Cerebellar nuclear complex (tissue), 1 donor: Measurements from ENCODE around the gene SLC12A3.

ENCODE experiments used
- DNase-seq, 2 experiments: peaks; one replicate each; lab custom pipeline; 2025; lab: John Stamatoyannopoulos, UW

The SLC12A3 gene, protein sequence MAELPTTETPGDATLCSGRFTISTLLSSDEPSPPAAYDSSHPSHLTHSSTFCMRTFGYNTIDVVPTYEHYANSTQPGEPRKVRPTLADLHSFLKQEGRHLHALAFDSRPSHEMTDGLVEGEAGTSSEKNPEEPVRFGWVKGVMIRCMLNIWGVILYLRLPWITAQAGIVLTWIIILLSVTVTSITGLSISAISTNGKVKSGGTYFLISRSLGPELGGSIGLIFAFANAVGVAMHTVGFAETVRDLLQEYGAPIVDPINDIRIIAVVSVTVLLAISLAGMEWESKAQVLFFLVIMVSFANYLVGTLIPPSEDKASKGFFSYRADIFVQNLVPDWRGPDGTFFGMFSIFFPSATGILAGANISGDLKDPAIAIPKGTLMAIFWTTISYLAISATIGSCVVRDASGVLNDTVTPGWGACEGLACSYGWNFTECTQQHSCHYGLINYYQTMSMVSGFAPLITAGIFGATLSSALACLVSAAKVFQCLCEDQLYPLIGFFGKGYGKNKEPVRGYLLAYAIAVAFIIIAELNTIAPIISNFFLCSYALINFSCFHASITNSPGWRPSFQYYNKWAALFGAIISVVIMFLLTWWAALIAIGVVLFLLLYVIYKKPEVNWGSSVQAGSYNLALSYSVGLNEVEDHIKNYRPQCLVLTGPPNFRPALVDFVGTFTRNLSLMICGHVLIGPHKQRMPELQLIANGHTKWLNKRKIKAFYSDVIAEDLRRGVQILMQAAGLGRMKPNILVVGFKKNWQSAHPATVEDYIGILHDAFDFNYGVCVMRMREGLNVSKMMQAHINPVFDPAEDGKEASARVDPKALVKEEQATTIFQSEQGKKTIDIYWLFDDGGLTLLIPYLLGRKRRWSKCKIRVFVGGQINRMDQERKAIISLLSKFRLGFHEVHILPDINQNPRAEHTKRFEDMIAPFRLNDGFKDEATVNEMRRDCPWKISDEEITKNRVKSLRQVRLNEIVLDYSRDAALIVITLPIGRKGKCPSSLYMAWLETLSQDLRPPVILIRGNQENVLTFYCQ

DNA sequence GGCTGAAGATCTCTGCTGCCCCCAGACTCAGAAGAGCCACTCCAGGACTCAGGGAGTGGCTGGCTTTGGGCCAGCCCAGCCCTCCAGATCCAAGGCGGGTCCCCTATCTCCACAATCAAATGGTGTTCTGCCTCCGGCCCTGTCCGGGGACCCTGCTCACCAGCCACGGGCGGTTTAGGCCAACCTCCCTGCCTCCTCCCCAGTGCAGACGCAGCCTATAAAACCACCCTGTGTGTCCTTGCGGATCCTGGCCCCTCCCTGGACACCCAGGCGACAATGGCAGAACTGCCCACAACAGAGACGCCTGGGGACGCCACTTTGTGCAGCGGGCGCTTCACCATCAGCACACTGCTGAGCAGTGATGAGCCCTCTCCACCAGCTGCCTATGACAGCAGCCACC, at the start of gene SLC12A3:
Gene SLC12A3 (plus strand): TSS at position 248 of the 400 bp plus-strand sequence. CDS start 29 bp downstream, at position 277.
- no peak for DNase-seq

DNA sequence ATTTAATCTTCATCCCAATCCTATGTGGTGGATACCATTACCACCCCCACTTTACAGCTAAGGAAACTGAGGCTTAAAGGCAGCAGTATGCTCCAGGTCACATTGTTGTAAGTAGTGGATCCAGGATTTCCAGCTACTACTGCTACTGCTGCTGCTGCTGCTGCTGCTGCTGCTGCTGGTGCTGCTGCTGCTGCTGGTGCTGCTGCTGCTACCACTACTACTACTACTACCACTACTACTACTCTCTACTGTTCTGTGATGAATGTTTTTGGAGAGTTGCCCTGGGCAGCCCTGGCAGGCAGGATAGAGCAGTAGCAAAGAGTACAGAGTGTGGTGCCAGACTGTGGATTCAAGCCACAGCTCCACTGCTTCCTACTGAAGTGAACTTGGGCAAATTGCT, 49.3 kb upstream of the SLC12A3 start:
- DNase-seq = no peak

DNA sequence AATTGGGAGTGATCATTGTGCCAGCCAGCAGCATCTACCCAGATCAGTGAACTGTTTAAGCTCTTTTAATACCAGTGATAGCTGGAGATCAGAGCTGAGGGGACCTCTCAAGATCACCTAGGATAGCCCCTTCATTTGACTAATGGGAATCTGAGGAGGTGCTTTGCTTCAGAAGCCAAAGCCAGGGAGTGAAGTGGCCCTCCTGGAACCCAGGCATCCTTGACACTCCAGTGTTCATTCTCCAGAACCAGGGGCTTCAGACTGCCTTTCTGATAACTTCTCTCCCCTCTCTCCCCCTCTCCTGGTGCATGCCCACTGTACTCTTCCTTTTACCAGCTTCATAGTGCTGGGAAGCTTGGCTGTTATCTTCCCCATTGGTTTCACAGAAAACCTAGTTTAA, 48.0 kb upstream of the SLC12A3 start:
- DNase-seq = no peak

DNA sequence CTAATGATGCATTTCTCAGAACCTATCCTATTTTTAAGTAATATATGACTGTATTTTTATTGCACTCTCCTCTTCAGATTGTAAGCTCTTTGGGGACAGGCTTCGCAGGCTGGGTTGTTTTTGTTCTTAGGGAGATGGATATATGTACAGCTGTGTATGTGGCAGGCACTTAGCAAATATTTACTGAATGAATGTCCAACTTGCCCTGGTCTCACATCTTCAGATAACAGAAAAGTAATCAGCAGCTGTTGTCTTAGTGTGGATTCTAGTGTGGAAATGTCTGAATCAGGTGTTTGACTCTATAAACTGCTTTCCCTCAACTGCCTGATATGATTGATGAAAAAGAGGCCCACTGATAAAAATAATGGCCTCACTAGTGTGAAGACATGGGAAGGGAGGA, 47.1 kb upstream of the SLC12A3 start:
- DNase-seq = no peak

DNA sequence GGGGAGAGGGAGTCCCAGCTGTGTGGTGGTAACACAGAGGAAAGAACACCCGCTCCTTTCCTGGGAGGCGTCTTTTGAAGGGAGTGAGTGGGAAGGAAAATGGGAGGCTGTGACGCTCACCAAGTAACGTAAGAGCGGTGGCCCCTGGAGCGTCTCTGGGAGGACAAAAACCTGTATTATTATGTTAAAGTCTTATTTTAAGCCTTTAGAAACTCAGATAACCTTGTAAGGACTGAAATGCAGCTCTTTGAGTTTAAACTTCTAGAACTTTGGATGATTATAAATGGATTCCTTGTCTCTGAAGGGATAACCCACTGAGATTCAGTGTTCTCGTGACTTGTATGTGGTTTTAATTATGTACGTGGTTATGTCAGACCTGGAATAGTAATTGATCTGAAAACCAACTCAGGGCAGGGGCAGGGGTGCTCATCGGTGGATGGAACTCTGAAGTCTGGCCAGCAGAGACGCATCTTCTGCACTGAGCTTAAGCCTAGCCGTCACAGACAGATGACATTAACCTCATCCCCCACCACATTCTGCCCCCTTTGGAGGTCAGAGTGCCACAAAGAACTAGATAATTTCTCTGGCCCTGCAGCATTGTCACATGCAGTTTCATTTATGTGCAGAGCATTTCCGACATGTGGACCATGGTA, 41.8 kb upstream of the SLC12A3 start:
- DNase-seq = no peak

DNA sequence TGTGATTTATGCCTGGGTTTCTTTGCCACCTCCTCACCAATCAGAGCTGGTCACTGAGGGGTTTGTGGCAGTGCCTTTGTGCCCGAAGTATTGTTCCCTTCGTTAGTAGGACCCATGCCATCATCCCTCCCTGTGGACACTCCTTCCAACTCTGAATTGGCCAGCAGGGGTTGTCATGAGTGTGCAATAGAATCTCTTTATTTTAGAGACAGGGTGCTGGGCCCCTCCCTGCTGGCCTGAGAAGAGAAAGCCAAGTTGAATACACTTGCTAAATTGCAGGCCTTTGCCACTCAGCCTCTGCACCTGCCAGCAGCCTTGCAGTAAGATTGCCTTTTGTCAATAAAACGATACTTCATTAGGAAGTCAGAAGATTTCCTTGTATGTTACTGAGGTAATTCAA, 40.7 kb upstream of the SLC12A3 start:
- DNase-seq = no peak

DNA sequence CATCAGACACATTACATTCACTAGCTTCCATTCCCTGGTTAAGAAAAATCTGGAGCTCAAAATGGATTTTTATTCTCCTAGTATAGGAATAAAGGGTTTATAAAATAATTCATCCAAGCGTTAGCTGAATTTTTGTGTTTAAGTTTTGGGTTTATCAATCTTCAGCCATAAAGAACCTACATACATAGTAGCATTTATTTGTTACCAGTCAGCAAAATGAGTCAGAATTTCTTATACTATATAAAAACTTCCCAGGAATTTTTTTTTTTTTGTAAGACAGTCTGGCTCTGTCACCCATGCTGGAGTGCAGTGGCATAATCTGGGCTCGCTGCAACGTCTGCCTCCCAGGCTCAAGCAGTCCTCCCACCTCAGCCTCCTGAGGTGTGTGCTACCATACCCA, 40.2 kb upstream of the SLC12A3 start:
- DNase-seq = no peak

DNA sequence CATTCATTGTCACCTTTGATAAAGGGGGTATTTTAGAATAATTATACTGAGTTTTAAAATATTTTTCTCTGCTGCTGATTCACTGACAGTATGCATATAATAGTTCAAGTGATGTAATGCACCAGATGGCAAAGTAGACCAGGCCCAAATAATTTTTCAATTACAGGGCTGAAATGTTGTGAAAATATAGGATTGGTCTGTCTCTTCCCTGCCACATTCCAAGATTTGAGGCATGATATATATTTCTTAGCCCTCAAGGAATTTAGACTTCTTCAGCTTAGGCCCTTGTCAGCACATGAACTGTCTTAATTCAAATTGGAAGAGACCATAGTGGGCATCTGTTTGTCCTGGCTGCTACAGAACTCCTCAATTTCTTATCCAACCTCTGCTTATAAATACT, 39.2 kb upstream of the SLC12A3 start:
- DNase-seq = no peak

DNA sequence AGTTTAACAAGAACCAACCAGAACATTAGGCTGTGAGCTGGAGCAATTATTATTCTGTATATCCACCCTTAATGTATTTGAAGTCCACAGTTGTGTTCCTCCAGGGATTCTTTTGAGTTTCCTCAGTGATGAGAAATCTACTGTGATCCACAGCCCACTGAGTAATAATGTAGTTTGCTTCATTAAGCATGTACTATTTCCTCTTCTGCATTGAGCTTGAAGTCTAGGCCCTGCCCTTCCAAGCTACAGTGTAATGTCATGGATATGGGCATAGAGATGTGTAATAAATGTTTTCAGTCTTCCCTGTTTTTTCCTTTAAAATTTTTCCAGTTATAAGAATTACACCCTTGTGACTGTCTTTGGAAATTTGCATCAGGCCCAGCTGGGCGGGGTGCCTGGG, 36.4 kb upstream of the SLC12A3 start:
- DNase-seq = no peak

DNA sequence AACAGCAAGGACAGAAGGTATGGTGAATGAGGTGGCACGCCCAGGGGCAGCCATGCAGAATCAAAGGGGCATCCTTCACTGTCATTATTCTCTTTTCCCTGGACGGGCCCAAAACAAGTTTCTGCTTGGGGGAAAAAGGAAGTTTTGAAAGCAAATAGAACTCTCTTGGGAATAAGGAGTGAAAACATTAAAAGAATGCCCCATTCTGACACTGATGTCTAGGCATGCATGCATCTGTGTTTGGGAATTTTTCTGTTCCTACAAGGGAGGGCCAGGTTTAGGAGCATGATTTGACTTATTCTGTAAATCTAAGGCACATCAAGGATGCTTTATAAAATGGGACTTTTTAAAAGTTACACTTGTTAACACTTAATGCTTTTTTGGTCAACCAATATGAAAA, 34.3 kb upstream of the SLC12A3 start:
- no peak for DNase-seq

DNA sequence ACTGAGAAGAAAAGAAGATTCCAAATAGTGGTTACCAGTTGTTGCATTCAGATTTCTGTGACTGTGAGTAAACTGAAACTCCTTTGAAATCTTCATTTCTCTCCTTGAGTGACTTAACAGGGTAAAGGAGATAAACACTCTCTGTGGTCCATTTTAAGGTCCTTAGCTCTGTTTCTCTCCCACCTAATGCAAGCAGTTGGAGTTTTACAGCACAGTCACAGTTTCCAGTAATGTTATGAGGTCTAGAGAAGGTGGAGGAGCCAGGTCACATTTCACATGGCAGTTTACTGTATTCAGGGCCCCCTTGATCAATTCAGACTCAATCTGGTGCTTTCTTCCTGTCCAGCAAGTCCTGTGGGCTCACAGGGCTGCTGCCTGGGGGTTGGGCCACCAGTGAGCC, 32.2 kb upstream of the SLC12A3 start:
- DNase-seq = no peak

DNA sequence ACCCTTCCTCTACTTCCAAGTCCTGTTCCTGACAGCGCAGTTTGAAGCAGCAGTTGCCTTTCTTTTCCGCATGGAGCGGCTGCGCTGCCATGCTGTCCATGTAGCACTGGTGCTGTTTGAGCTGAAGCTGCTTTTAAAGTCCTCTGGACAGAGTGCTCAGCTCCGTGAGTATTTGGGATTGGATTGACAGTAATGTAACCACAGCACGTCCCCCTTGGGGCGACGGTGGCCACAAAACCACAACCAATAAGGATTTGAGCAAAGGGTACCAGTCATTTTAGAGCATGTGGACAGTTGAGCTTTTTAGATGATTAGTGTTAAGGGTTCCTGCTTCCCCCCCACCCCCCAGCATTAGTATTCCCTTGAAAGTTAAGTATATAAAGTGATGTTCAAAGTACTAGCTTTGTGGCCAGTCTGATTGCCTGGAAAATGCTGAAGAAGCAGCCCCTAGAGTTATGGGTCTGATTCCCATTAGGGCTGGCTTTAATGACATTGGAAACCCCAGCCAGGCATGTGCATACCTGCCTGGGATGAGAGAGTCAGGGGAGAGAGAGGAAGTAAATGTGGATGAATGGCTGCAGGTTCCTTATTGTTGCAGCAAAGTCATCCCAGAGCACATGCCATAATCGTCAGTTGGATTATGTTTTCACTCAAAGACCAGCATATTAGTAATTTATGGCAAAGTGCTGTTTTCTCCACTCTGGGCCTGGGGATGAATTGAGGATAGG, 31.6 kb upstream of the SLC12A3 start:
- no peak for DNase-seq

DNA sequence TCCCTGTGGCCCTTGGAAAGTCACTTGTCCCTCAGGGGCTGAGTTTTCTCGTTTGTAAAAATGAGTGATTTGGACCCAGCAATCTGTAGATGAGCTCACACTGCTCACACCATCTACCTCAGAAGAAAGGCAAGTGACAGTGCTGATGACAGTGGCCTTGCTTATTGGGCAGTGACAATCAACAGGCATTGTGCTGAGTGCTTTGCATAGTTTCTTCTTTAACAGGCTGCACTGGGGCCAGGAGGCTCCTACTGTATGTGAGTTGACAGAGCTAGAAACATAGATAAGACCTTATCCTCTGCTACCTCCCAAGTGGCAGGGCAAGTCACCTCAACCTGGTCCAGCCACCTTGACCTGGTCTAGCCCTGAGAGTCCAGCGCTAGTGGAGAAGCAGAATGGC, 29.7 kb upstream of the SLC12A3 start:
- no peak for DNase-seq

DNA sequence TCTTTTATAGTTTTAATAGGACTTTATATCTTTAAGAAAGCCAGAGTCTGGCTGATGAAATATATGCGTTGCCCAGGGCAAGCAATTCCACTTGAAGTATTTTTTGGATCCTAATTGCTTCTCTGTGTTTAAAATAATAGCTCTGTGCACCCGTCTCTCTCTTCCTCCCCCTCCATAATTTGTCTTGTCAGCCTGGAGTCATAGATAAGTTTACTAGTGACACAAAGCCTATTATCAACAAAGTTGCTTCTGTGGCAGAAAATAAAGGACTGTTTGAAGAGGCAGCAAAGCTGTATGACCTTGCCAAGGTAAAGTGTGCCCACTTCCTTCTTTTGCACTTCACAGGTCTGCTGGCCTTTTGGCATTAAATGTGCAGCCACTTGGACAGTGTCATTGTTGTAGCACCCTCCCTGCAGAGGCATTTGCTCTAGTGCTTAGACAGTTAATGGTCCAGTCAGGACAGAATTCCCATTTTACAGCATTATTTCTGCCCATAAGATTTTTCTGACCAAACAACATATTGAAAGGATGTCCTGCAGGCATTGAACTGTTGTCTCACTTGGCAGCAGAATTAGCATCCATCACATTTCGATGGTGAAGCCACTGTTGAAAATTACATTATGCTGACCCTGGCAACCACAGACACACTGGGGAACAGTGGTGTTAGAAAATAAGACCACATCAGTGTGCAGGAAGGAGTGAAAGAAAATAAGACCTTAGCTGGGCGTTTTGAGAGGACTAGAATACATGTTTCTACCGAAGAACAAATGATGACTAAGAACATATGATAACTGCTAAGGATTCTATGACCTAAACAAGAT, 28.4 kb upstream of the SLC12A3 start:
- DNase-seq = no peak

DNA sequence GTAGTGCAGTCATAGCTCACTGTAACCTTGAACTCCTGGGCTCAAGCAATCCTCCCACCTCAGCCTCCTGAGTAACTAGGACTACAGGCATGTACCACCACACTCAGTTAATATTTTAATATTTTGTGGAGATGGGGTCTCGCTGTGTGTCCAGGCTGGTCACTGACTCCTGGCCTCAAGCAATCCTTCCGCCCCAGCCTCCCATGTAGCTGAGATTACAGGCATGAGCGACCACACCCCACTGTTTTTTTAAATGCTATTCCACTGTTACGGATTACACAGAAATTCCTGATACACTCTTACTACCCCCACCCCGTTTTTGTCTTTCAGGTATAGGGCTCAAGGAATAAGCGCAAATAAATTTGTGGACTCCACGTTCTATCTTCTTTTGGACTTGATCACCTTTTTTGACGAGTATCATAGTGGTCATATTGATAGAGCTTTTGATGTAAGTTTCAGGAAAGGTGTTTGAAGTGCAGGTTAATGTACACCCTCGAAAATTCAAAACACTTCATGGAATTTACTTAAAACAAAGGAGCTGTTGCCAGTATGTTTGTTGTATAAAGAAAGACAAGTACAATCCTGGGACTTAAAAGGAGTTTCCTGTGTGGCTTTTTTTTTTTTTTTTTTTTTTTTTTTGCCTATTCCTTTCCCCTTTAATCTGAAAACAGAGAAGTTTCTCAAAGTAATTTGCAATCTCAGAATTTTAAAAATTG, 26.2 kb upstream of the SLC12A3 start:
- no peak for DNase-seq

DNA sequence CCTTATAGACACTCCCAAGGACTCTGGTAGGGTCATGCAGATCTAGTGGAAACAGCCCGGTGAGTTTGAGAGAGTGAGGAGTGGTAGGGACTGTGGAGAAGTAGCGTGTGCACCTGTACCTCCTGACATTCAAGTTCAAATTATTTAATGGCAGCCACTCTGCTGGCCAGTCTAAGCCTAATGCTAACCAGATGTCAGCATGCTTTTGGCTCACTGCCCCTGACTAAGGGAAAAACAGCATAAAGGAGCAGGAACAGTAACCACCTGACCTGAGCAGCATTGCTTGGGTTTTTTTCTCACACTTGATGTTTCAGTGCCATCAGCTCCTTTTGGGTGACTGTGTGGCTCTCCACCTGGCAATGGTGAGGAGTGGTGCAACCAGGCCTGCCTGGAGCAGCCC, 23.8 kb upstream of the SLC12A3 start:
- no peak for DNase-seq

DNA sequence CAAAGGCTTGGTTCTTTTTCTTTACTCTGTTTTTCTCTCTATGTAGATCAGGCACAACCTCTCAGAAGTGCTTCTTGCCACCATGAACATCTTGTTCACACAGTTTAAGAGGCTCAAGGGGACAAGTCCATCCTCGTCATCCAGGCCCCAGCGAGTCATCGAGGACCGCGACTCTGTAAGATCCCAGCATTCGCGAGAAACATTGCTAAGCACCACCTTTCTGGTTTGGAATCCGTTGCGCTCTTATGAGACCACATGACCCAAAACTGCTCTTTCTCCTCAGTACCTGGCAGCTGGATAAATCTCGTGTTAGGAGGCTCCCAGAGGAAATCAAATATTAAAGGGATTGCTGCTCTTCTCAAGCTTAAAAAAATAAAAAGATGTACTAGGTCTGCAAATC, 23.3 kb upstream of the SLC12A3 start:
- no peak for DNase-seq

DNA sequence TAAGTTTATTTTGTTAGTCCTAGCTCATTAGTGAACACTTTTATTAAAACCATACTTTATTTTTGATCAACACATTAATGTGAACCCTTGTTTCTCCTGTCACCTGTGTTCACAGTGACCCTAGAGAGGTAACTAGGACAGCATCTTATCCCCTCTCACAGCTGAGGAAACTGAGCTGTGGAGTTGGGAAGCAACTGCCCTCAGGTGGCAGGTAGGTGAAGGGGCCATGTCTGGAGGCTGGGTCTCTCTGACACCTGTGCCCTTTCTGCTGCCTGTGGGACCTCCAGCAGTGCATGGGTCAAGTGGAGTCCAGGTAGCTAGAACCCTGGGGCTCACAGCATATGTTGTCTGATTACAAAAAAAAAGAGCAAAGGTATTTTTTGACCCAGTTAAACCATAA, 22.9 kb upstream of the SLC12A3 start:
- DNase-seq = no peak

DNA sequence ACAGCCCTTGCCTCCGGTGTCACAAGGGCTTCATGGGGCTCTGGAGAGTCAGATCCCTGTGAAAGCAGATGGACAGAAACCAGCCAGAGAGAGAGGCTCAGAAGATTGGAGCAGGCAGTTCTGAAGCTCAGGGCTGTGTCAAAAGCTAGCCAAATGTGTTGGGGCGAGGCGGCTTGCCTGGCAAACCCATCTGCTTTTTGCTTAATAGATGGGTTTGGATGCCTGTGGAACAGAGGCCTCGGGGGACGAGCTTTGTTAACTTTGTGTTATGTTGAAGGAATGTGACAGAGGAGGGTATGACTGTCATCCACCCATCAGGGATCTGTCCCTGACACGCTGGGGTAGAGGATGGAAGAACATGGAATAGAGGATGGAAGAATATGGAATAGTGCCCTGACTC, 21.0 kb upstream of the SLC12A3 start:
- no peak for DNase-seq
